Endothelial cell (in vitro differentiated cells): ENCODE results near the gene KMT2E. TPM values are rescaled to one million over a fixed set of nuclear protein-coding genes. Genes with fewer than 3 reads are reported as not detected.

Experiments
- DNase-seq: peaks from one replicate; pipeline ENCODE4 v3.0.0; 2021; ENCODE audit warnings: low spot score
- H3K27ac Mint-ChIP-seq: one replicate; pipeline ENCODE4 v1.8.0; 2021; ENCODE audit warnings: mixed read lengths, inconsistent platforms; ENCODE audit not compliant: unreplicated experiment
- H3K27me3 Mint-ChIP-seq: one replicate; pipeline ENCODE4 v1.8.0; 2021; ENCODE audit warnings: mild to moderate bottlenecking, moderate library complexity, mixed read lengths, inconsistent platforms; ENCODE audit not compliant: unreplicated experiment
- H3K36me3 Mint-ChIP-seq: one replicate; pipeline ENCODE4 v1.8.0; 2021; ENCODE audit warnings: mild to moderate bottlenecking, low read depth, mixed read lengths, inconsistent platforms; ENCODE audit not compliant: unreplicated experiment
- H3K4me1 Mint-ChIP-seq: one replicate; pipeline ENCODE4 v1.8.0; 2021; ENCODE audit warnings: mild to moderate bottlenecking, mixed read lengths, inconsistent platforms; ENCODE audit not compliant: unreplicated experiment
- H3K4me3 Mint-ChIP-seq: one replicate; pipeline ENCODE4 v1.8.0; 2021; ENCODE audit warnings: mild to moderate bottlenecking, mixed read lengths, inconsistent platforms; ENCODE audit not compliant: unreplicated experiment
- H3K9me3 Mint-ChIP-seq: one replicate; pipeline ENCODE4 v1.8.0; 2021; ENCODE audit warnings: mixed read lengths, inconsistent platforms; ENCODE audit not compliant: unreplicated experiment
- CTCF ChIP-seq: fragments of 200-600 bp; sonication (generic); IDR thresholded peaks from one replicate; pipeline ENCODE4 v1.5.0; 2021; ENCODE audit warnings: antibody characterized with exemption; ENCODE audit not compliant: unreplicated experiment
- total RNA-seq: library from RNA; stranded (reverse); fragmentation: NEBNext Ultra II Directional; extraction: Animal tissue kit (Norgen Biotek cat#: 25700); gene quantifications from one replicate; pipeline ENCODE4 v1.2.1, GENCODE V29; 2021; ENCODE audit not compliant: unreplicated experiment

The KMT2E gene
- total RNA-seq, 1 donor from 2014 or later, result 71.0 TPM

- Mint-ChIP-seq H3K4me1 (peaks cover 47% of the 10 kb centered on the region), H3K36me3 (peaks cover 25% of the 10 kb centered on the region), H3K4me3 (peak overlapping the region; percentile 100), H3K9me3 (peaks cover 4% of the 10 kb centered on the region), H3K27ac (peak overlapping the region; percentile 100), H3K27me3 (peaks cover 33% of the 10 kb centered on the region)
- peak; percentile 97 for DNase-seq
- no peak for TF ChIP-seq CTCF
Measured at GRCh38 chr7:105012503-105013220, 1.3 kb upstream of the KMT2E start.

- Mint-ChIP-seq H3K27me3 (peaks cover 33% of the 10 kb centered on the region), H3K4me3 (peak overlapping the region; percentile 100), H3K4me1 (peaks cover 47% of the 10 kb centered on the region), H3K9me3 (peaks cover 4% of the 10 kb centered on the region), H3K27ac (peak overlapping the region; percentile 100), H3K36me3 (peaks cover 21% of the 10 kb centered on the region)
- peak; percentile 94 for DNase-seq
- peak; percentile 26 for TF ChIP-seq CTCF
Measured at GRCh38 chr7:105013221-105013815, 687 bp upstream of the KMT2E start.

DNA sequence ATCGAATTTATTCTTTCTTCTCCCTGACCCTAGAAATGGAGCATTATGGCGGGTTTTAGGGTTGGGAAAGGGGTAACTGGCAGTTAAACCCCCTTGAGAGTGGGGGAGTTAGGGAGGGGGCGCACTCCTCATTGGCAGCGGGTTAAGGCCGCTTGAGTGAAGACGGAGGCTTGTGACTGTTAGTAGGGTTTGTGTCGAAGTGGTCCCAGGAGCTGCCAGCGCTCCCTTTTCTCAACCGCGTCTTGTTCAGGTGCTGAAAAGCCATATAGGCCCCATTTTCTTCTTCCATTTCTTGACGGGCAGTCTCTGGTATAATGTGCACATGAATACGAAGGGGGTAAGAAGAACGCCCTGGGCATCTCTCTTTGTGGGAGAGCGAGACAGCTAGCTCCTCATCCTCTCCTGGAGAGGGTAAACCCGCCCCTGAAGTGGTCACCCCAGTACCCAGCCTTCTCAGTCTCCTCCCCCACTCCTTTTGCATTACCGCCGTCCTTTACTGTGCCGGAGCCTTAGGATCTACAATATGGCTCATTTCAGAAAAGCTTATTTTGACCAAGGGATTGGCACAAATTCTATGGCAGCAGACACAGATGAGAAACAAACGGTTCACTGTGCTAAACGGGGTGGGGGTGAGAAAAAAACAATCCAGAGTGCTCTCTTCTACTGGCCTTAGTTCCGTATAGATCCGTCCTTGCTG is 836 bp downstream of the KMT2E start:
- Mint-ChIP-seq H3K4me3 (peak overlapping the region; percentile 100), H3K27ac (peak overlapping the region; percentile 99), H3K27me3 (peaks cover 33% of the 10 kb centered on the region), H3K4me1 (peaks cover 46% of the 10 kb centered on the region), H3K36me3 (peaks cover 20% of the 10 kb centered on the region), H3K9me3 (peaks cover 4% of the 10 kb centered on the region)
- TF ChIP-seq CTCF, result no peak
- DNase-seq, result peak; percentile 11

- Mint-ChIP-seq H3K4me1 (peaks cover 43% of the 10 kb centered on the region), H3K27me3 (peaks cover 33% of the 10 kb centered on the region), H3K9me3 (peaks cover 4% of the 10 kb centered on the region), H3K36me3 (peaks cover 20% of the 10 kb centered on the region), H3K27ac (peak overlapping the region; percentile 99), H3K4me3 (peak overlapping the region; percentile 100)
- no peak for DNase-seq
- TF ChIP-seq CTCF, result no peak
Measured at GRCh38 chr7:105015390-105015965, 1.5 kb downstream of the KMT2E start.
